Smooth muscle cell of the coronary artery (primary cell): ENCODE data around the gene KIF14. TPM values are rescaled to one million over a fixed set of nuclear protein-coding genes. Genes with fewer than 3 reads are reported as not detected.

Source experiments
- total RNA-seq: library from RNA; depleted of rRNA; stranded (reverse); fragments of >200 nt; gene quantifications from 2 replicates; pipeline ENCODE4 v1.2.3, GENCODE V29; 2014; ENCODE audit warnings: low replicate concordance

Gene KIF14
- 0.23 and 2.0 TPM in 2 replicates for total RNA-seq

DNA sequence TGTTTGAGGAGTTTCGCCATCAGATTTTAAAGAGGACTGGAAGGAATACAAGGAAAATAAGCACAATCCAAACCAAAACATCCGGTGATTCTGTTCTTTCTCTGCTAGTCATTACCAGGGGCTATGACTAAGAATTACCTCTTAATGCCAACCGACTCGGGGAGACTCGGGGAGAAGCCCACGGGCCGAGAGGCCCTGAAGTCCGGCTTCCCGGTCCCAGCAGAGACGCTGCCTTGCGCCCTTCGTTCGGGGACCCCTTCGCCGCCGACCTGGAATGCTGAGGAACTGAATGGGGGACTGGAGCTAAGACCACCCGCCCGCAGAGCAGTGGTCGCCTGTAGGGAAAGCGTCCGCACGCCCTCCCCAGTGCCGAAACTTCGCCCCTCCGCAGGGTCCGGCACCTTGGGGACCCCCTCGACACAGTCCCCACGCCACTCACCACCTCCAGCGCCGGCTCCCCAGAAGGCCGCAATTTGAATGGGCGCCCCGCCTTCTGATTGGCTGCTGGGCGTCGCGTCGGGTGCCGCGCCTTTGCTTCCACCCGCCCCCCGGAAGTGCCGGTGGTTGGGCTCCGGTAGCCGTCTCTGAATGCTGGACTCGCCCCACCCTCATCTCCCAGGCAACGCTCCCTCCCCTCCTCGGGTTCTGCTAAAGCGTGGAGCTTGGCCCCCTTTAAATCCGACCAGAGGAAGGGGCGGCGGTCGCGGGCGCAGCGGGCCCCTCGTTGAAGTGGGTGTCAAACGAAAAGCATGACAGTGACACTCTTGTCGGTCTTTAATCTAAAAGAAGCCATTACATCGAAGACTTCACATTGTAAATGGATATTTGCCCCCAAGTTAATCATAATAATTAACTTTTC, at the start of gene KIF14:
Gene KIF14, minus strand, starts transcription at position 479 of the 859 bp plus-strand sequence. CDS start 2,028 bp downstream, outside the sequence.

DNA sequence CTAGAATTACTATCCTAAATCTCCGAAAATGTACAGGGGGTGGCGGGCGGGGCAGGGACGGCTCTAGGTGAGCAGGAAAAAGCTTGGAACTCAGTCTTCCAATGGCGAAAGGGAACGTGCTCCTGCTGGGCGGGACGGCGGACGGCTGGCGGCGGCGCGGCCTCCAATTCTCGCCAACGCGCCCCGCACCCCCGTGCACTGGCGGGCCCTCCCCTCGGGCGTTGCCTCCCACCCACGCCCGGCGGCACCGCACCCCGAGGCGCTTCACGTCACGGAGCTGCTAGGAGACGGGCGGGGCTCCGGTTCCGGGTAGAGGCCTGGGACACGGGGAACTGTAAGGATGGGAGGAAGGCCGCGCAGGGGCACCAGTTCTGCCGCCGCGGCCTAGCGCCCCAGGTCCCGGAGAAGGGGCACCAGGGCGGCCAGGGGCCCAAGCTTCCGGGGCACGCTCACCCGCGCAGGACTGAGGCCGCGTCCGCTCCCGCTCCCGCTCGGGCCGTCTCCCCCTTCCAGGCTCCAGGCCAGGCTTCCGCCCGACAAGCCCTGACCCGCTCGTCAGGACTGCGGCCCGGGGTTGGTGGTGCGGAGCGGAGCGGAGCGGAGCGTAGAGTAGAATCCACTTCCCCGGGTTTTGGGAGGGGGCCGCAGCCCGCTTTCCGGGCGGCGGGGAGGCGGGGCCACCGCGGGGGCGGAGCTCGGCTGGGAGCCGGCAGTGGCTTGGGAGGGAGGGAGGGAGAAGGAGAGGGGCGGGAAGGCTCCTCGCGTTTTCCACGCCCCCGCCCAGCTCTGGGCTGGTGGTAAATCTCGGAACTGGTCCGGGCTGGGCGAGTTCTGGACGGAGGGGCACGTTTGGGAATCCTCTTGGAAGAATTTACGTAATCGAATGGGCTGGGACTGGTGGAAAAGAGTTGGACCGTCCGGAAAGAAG, 49.0 kb upstream of the KIF14 start, which contains the start of gene DDX59:
Gene DDX59, minus strand, starts transcription at position 594 of the 928 bp plus-strand sequence. CDS start 3,167 bp downstream, outside the sequence.

Other genes with a start within 250 kb of the KIF14 start
- 15.9 and 19.1 TPM in 2 replicates for gene ZNF281, start 210.7 kb downstream of the KIF14 start, total RNA-seq
- 9.1 and 15.0 TPM in 2 replicates for gene DDX59, start 49.2 kb upstream of the KIF14 start, total RNA-seq
- 17.7 and 18.6 TPM in 2 replicates for gene CAMSAP2, start 118.1 kb upstream of the KIF14 start, total RNA-seq